OCI-M1 (cell line): Measurements from ENCODE around the gene WDFY2.

ENCODE experiments used
- DNase-seq: peaks from one replicate; lab custom pipeline; 2025; lab: John Stamatoyannopoulos, UW

Gene WDFY2

DNA sequence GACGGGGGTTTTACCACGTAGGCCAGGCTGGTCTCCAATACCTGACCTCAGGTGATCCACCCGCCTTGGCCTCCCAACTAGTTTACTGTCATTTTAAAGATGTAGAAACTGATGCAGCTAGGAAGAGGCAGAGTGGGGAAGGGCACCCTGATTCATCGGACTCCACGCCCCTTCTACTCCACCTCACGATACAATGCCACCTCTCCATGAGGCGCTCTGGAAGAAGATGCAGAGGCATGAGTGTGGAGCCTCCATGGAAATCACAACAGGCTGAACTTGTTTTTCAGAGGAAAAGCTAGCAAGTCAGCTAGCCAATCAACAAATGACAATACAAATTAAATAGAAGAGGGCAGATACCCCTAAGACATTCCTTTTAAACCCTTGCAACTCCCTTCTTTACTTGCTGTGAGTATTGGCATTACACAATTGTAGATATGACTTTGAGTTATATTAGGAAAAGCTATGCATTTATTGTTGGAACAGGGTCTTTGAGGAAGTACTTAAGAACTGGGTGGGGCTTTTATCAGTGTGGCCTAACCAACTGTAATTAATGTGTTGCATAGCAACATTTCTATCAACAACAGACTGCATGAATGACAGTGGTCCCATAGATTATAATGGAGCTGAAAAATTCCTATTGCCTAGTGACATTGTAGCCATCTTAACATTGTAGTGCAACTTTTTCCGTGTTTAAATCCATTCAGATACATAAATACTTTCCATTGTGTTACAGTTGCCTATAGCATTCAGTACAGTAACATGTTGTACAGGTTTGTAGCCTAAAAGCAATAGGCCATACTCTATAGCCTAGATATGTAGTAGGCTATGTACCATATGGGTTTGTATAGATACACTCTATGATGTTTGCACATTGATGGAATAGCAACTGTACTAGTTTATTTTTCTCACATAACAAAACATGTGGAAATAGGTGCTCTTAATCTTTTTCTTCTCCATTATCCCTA lies 17.6 kb downstream of the WDFY2 start:
- peak; percentile 85 for DNase-seq

- DNase-seq: no peak
Observed at GRCh38 chr13:51603716-51604115, 19.5 kb downstream of the WDFY2 start.

DNA sequence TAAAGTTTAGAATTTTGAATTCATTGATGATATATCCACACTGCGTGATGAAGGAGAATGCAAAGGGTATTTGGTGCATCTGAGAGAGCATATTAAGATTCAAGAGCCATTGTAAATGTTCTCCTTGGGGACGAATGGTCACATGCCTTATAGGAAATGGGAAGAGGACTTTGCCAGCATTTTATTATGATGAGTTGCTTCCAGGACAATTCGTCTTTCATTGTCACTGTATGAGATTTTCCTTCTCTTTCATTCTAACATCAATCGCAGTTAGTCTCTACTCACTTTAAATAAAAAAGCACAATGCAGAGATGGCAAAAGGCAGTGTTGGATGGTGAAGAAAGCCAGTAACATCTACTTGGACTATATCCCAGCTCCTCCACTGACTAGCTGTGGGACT lies 21.4 kb downstream of the WDFY2 start:
- DNase-seq: no peak

GRCh38 chr13:51607165-51607564 lies 22.9 kb downstream of the WDFY2 start:
- DNase-seq: peak; percentile 29

GRCh38 chr13:51608857-51609406 lies 24.7 kb downstream of the WDFY2 start:
- no peak for DNase-seq

DNA sequence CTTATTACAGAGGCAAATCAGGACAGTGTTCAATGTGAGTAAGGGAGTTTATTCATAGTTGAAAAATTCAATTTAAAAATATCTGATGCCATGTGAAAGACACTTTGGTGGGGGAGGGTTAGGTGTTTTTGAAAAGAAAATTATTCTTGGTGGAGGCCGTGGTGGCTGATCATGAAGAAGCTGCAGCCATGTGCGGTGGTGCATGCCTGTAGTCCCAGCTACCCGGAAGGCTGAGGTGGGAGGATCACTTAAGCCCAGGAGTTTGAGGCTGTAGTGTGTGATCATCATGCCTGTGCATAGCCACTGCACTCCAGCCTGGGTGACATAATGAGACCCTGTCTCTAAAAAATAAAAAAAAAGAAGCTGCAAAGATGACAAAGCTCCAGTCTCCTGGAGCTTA lies 28.6 kb downstream of the WDFY2 start:
- DNase-seq: no peak

GRCh38 chr13:51613535-51613934 lies 29.3 kb downstream of the WDFY2 start:
- DNase-seq: peak; percentile 28

GRCh38 chr13:51614350-51614786 lies 30.1 kb downstream of the WDFY2 start:
- DNase-seq: no peak

DNA sequence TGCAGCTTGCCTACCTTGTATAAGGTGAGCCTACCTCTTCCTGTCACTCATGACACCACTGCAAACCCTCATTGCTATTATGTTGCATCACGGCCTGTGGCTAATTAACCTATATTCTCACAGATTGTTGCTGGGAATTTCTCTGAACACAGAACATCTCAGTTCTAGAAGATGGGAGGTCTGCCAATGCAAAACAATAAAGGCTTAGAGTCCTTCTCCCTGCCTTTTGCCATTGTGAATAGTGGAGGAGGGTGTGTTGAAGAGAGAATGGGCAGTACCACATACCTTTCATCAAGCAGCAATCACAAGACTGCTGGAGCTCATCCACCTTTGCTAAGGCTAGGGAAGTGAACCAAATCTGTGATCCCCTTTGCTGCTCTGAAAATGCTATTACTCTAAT lies 34.4 kb downstream of the WDFY2 start:
- DNase-seq: no peak

DNA sequence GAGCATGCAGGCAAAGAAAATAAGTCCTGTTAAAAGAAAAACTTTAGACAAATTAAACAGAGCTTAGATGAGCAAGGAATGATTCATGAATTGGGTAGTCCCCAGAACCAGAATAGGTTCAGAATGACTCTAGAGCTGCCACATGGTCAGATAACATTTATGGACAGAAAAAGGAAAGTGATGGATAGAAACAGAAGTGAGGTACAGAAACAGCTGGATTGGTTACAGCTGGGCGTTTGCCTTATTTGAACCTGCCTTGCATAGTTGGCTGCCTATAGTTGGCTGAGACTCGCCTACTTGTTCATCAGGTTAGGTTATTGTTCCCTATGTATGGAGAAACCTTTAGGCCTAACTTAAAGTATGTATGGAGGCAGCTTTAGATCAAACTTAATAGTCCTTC lies 35.4 kb downstream of the WDFY2 start:
- DNase-seq: no peak

DNA sequence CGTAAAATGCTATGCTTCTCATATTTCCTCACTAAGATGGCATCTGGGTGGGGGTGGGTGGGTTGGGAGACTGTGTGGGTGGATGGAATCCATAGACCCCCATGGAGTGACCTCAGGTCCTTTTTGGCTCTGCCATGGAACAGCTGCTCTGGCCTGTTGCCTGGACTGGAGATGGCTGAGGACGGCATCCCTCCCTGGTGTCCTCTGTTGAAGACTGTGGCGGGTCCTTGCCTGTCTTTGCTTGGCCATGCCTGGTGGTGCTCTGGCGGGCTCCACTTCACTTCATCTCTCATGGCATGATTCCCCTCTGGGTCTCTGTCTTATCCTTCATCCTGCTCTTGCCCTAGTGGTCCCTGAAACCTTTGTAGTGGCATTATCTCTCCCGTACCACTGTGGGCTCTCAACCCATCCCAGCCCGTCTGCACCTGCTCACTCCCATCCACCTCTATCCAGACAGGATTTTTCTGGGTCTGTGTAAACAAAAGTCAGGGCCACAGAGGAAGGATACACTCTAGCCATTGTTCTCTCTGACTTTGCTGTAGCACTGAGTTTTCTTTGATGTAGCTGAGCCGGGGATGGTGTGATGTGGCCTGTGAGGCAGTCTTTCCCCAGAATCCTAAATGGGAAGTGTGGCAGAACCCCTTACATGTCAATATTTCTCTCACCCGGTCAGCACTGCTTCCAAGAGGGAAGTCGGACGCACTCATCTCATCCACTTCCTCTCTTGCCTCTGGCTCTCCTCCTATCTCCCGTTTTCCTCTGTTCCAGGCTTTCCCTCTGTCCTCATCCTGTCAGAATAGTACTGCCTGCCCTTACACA lies 36.1 kb downstream of the WDFY2 start:
- DNase-seq: no peak

- no peak for DNase-seq
Observed at GRCh38 chr13:51621602-51622001, 37.3 kb downstream of the WDFY2 start.

- DNase-seq: peak; percentile 14
Observed at GRCh38 chr13:51623473-51623872, 39.2 kb downstream of the WDFY2 start.

- DNase-seq: no peak
Observed at GRCh38 chr13:51624207-51624606, 39.9 kb downstream of the WDFY2 start.

GRCh38 chr13:51624695-51625345 lies 40.6 kb downstream of the WDFY2 start:
- no peak for DNase-seq

DNA sequence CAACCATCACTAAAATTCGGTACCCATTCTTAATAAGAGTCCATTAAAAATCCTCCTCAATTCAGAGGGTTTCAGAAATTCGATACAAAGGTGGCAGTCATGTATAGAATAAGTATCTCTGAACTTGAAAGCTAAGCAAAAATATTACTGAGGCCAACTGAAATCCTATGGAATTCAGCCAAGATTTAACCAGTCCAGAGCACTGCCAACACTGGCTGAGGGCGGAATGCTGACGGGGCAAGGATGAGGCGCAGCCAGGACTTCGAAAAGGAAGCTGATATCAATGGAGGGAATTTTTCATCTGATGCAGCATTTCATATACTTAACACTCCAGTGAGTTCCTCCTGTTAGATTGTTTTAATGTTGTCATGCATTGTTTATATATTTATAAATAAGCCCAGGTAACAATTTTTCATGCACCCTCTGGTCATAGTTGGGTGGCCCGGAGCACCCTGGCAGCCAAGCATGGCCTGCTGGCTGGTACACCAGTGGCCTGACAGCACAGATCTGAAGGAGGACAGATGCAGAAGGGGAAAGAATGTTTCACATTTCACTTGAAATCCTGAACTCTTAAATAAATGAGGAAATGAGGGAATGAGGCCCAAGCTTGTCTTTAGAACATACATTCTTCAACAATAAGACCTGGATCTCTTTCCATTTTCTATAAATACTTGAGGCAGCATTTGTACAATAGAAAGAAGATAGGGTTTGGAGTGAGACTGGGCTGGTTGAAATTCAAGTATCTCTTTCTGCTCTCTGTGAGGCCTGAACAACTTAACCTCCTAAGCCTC lies 41.5 kb downstream of the WDFY2 start:
- DNase-seq: no peak

DNA sequence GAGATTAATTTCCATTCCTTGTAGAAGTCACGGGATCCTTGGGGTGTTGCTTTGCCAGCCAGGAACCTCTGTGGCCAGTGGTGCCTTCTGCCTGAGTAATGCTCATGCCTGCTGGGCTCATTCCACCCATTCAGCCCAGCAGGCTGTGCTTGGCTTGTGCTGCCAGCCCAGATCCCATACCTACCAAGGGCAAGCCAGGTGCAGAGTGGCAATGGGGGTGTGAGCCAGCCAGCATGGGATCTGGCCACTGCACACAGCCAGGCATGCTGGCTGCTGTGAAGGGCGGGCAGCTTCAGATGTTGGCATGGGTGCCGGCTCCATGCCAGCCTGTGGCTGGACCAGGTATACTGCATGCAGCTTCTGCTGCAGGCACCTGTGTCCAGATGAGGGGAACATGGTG lies 42.5 kb downstream of the WDFY2 start:
- DNase-seq: no peak

DNA sequence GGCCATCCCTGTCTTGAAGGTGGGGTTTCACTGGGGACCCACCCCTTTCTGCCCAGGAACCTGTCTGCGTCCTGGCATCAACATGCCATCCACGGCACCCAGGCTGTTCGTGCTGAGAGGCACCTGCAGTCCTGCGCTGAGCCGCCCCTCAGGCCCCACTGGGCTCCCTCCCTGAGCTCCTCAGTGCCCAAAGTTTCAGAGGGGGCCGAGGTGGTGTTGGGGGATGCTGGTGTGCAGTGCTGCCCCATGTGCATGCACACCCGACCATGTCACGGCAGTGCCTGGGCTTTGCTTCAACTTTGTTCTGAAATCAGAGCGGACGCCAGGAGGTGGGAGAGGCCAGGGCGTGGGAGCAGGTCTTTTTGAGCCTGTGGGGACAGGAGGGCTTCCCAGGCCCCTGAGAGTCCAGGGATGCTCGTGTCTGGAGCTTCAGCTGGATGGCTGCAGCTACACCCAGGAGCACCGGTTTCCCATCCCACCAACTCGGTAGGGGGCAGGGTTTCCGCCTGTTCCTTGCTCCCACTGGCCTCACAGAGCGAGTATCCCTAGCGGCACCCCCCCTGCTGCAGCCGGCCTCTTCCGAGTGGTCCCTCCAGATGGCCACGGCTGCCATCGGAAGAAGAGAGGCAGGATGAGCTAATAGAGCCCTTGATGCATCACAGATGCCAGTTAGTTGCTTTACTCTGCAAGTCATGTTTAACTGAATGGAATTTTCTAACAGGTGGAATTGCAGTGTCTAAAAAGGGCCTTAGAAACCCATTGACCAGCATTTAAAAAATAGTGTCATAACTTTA lies 44.0 kb downstream of the WDFY2 start:
- DNase-seq: no peak

GRCh38 chr13:51629491-51630287 lies 45.4 kb downstream of the WDFY2 start:
- DNase-seq: no peak

GRCh38 chr13:51630288-51630615 lies 46.0 kb downstream of the WDFY2 start:
- no peak for DNase-seq
